SK-N-SH (cell line): ENCODE measurements around the gene ST8SIA6.

Source experiments
- EP300 ChIP-seq, 2 experiments: IDR thresholded peaks; 2 replicates each; pipeline versions ENCODE4 v1.4.0 to v1.6.1; 2012; ENCODE audit warnings: borderline replicate concordance in 1 of 2, low read depth in 1 of 2, low read length in 1 of 2
- GABPA ChIP-seq: IDR thresholded peaks from 2 replicates; pipeline ENCODE4 v1.4.0; 2012; ENCODE audit warnings: low read depth, mild to moderate bottlenecking
- RAD21 ChIP-seq: IDR thresholded peaks from 2 replicates; pipeline ENCODE4 v1.6.1; 2012; ENCODE audit warnings: mild to moderate bottlenecking, low read length
- TF ChIP-seq, protein P1 (sequence below): fragments of 200-600 bp; sonication (generic); IDR thresholded peaks from 2 replicates; pipeline ENCODE4 v1.6.1; 2017; ENCODE audit warnings: antibody characterized with exemption, mild to moderate bottlenecking, moderate library complexity

DNA sequence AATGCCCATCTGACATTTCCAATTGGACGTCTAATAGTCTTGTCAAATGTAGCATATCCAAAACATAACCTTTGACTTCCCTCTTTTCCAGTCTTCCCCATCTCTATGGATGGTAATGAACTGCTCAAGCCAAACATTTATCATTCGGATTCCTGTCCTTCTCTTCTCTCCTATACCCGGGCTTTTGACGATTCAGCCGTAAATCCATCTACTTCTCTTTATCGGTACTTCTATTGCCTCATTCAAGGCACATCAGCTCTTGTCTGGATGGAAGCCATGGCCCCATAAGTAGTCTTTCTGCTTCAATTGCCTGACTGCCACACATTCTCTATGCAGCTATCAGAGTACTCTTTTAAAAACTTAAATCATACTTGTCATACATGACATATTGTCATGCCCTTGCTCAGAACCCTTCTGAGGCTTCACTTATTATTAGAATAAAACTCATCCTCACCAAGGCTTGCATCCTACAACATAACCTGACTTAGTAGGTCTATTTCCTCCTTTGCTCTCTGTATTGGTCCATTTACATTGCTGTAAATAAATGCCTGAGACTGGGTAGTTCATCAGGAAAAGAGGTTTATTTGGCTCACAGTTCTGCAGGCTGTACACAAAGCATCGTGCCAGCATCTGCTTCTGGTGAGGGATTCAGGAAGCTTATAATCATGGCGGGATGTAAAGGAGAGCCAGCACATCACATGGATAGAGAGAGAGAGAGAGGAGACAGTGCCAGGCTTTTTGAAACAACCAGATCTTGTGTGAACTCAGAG, 37.8 kb downstream of the ST8SIA6 start:
- TF ChIP-seq GABPA (no peak), RAD21 (no peak), EP300 (IDR thresholded peaks at IDR 0.05; ENCODE audit: borderline replicate concordance in 1 of 2, low read depth in 1 of 2, low read length in 1 of 2) (no peak)
- TF ChIP-seq, protein P1, sequence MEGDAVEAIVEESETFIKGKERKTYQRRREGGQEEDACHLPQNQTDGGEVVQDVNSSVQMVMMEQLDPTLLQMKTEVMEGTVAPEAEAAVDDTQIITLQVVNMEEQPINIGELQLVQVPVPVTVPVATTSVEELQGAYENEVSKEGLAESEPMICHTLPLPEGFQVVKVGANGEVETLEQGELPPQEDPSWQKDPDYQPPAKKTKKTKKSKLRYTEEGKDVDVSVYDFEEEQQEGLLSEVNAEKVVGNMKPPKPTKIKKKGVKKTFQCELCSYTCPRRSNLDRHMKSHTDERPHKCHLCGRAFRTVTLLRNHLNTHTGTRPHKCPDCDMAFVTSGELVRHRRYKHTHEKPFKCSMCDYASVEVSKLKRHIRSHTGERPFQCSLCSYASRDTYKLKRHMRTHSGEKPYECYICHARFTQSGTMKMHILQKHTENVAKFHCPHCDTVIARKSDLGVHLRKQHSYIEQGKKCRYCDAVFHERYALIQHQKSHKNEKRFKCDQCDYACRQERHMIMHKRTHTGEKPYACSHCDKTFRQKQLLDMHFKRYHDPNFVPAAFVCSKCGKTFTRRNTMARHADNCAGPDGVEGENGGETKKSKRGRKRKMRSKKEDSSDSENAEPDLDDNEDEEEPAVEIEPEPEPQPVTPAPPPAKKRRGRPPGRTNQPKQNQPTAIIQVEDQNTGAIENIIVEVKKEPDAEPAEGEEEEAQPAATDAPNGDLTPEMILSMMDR, result no peak
